Prostate gland (tissue), 2 donors: ENCODE measurements around the gene TRAF2.

Experiments used
- CTCF ChIP-seq, 4 experiments: fragments of 200-600 bp in 2 of 4; fragments of 450-650 bp in 2 of 4; sonication (generic) in 2 of 4; IDR thresholded peaks; 1 replicate in 3 of 4; 2 replicates in 1 of 4; pipeline ENCODE4 v1.5.1; 2016 to 2019; ENCODE audit warnings: antibody characterized with exemption in 4 of 4, mild to moderate bottlenecking in 2 of 4, moderate library complexity in 2 of 4
- POLR2AphosphoS5 ChIP-seq: sonication (generic); formaldehyde crosslinking; IDR thresholded peaks from one replicate; pipeline ENCODE4 v1.6.1; 2017; ENCODE audit warnings: antibody characterized with exemption

GRCh38 chr9:136903041-136903554 lies 16.8 kb downstream of the TRAF2 start:
- TF ChIP-seq CTCF (IDR thresholded peaks at IDR 0.05) (no peak), POLR2AphosphoS5 (peak; percentile 34)
